GM12878 (cell line): Measurements from ENCODE around the gene KCNAB2.

Experiments used
- ATF2 ChIP-seq: IDR thresholded peaks from 2 replicates; pipeline ENCODE4 v1.6.1; 2012; ENCODE audit warnings: low read length, inconsistent platforms
- CBX3 ChIP-seq: fragments of 200-600 bp; sonication (generic); IDR thresholded peaks from 2 replicates; pipeline ENCODE4 v1.6.1; 2016; ENCODE audit warnings: low read depth, borderline replicate concordance
- CTCF ChIP-seq, 3 experiments: IDR thresholded peaks in 2 of 3; conservative IDR thresholded peaks in 1 of 3; 2 replicates each; pipeline ENCODE4 v1.5.1; 2011; ENCODE audit warnings: low read depth in 3 of 3, low read length in 3 of 3, mild to moderate bottlenecking in 3 of 3, control low read depth in 2 of 3, moderate library complexity in 2 of 3, inconsistent platforms in 1 of 3, mixed read lengths in 1 of 3; ENCODE audit not compliant: control insufficient read depth in 2 of 3, insufficient read depth in 1 of 3; ENCODE audit errors: extremely low read depth in 1 of 3
- DPF2 ChIP-seq: fragments of 450-650 bp; IDR thresholded peaks from 2 replicates; pipeline ENCODE4 v1.6.1; 2017; ENCODE audit warnings: mild to moderate bottlenecking
- KLF5 ChIP-seq: fragments of 450-650 bp; IDR thresholded peaks from 2 replicates; pipeline ENCODE4 v1.6.1; 2014; ENCODE audit warnings: mild to moderate bottlenecking; ENCODE audit not compliant: partially characterized antibody
- POLR2A ChIP-seq: IDR thresholded peaks from 2 replicates; pipeline ENCODE4 v1.6.1; 2011; ENCODE audit warnings: low read depth, mild to moderate bottlenecking, low read length
- PRDM15 ChIP-seq: fragments of 450-650 bp; formaldehyde crosslinking; IDR thresholded peaks from 2 replicates; pipeline ENCODE4 v1.4.0; 2020; ENCODE audit warnings: mild to moderate bottlenecking, moderate library complexity
- SMARCA5 ChIP-seq: fragments of 450-650 bp; IDR thresholded peaks from 2 replicates; pipeline ENCODE4 v1.6.1; 2017; ENCODE audit warnings: mild to moderate bottlenecking
- SP1 ChIP-seq: IDR thresholded peaks from one replicate; pipeline ENCODE4 v1.6.1; 2011; ENCODE audit warnings: low read depth, low read length
- TARDBP ChIP-seq: IDR thresholded peaks from 2 replicates; pipeline ENCODE4 v1.6.1; 2016; ENCODE audit warnings: borderline replicate concordance
- ZNF384 ChIP-seq: IDR thresholded peaks from 2 replicates; pipeline ENCODE4 v1.6.1; 2012; ENCODE audit warnings: low read depth, mild to moderate bottlenecking, low read length, improper control_type of control experiment, borderline replicate concordance

- TF ChIP-seq CTCF (IDR thresholded peaks at IDR 0.05 in 2 of 3, conservative IDR thresholded peaks at IDR 0.05 in 1 of 3; ENCODE audit: control insufficient read depth in 2 of 3, extremely low read depth in 1 of 3, insufficient read depth in 1 of 3, low read depth in 3 of 3, low read length in 3 of 3), result no peak
- no peak for TF ChIP-seq SP1
- no peak for TF ChIP-seq CBX3
- TF ChIP-seq DPF2, result no peak
- no peak for TF ChIP-seq KLF5
- no peak for TF ChIP-seq TARDBP
- TF ChIP-seq ZNF384, result no peak
- TF ChIP-seq POLR2A, result no peak
- TF ChIP-seq SMARCA5, result no peak
- no peak for TF ChIP-seq ATF2
- no peak for TF ChIP-seq PRDM15 (CRISPR knock-in tag)
Measured at GRCh38 chr1:6094801-6095505, 49.3 kb downstream of the KCNAB2 start.
